Smooth muscle cell of trachea (primary cell): ENCODE results near the gene PCDHGA10. TPM values are rescaled to one million over a fixed set of nuclear protein-coding genes. Genes with fewer than 3 reads are reported as not detected.

ENCODE experiments used
- total RNA-seq: library from RNA; depleted of rRNA; stranded (reverse); fragments of >200 nt; gene quantifications from 2 replicates; pipeline ENCODE4 v1.2.1, GENCODE V29; 2014

Gene PCDHGA10
- total RNA-seq: 13.8 and 14.7 TPM in 2 replicates

GRCh38 chr5:141412854-141413539, at the start of gene PCDHGA10:
Gene PCDHGA10 (plus strand): TSS chr5:141412987. CDS start chr5:141413176, 189 bp downstream.

GRCh38 chr5:141363952-141364660, 48.7 kb upstream of the PCDHGA10 start, which contains the start of gene PCDHGA5:
Gene PCDHGA5 (plus strand): TSS chr5:141364162. CDS start chr5:141364331, 169 bp downstream.

GRCh38 chr5:141369994-141370848, 42.6 kb upstream of the PCDHGA10 start, which contains the start of gene PCDHGB3:
Gene PCDHGB3 (plus strand): TSS chr5:141370242. CDS start chr5:141370395, 153 bp downstream.

GRCh38 chr5:141373673-141374317, 39.0 kb upstream of the PCDHGA10 start, which contains the start of gene PCDHGA6:
Gene PCDHGA6 (plus strand): TSS chr5:141373891. CDS start chr5:141374084, 193 bp downstream.

GRCh38 chr5:141382469-141383294, 30.1 kb upstream of the PCDHGA10 start, which contains the start of gene PCDHGA7:
Gene PCDHGA7 (plus strand): TSS chr5:141382742. CDS start chr5:141382900, 158 bp downstream.

GRCh38 chr5:141387557-141388311, 25.1 kb upstream of the PCDHGA10 start, which contains the start of gene PCDHGB4:
Gene PCDHGB4 (plus strand): TSS chr5:141387698. CDS start chr5:141387885, 187 bp downstream.

GRCh38 chr5:141392429-141393198, 20.2 kb upstream of the PCDHGA10 start, which contains the start of gene PCDHGA8:
Gene PCDHGA8 (plus strand): TSS chr5:141392633. CDS start chr5:141392814, 181 bp downstream.

GRCh38 chr5:141397756-141398551, 14.8 kb upstream of the PCDHGA10 start, which contains the start of gene PCDHGB5:
Gene PCDHGB5 (plus strand): TSS chr5:141397947. CDS start chr5:141398128, 181 bp downstream.

GRCh38 chr5:141402553-141403243, 10.1 kb upstream of the PCDHGA10 start, which contains the start of gene PCDHGA9:
Gene PCDHGA9 (plus strand): TSS chr5:141402778. CDS start chr5:141402953, 175 bp downstream.

GRCh38 chr5:141407790-141408505, 4.8 kb upstream of the PCDHGA10 start, which contains the start of gene PCDHGB6:
Gene PCDHGB6 (plus strand): TSS chr5:141408021. CDS start chr5:141408203, 182 bp downstream.

GRCh38 chr5:141417494-141418172, 4.8 kb downstream of the PCDHGA10 start, which contains the start of gene PCDHGB7:
Gene PCDHGB7 (plus strand): TSS chr5:141417677. CDS start chr5:141417860, 183 bp downstream.

GRCh38 chr5:141420855-141421488, 8.2 kb downstream of the PCDHGA10 start, which contains the start of gene PCDHGA11:
Gene PCDHGA11 (plus strand): TSS chr5:141421051. CDS start chr5:141421228, 177 bp downstream.

GRCh38 chr5:141430332-141431113, 17.7 kb downstream of the PCDHGA10 start, which contains the start of gene PCDHGA12:
Gene PCDHGA12 (plus strand): TSS chr5:141430507. CDS start chr5:141430760, 253 bp downstream.

